Effector CD8-positive, alpha-beta T cell (primary cell): ENCODE measurements around the gene ESRP2.

Experiments
- DNase-seq: peaks from one replicate; lab custom pipeline; 2025; lab: John Stamatoyannopoulos, UW

The ESRP2 gene

GRCh38 chr16:68217506-68217905 lies 18.4 kb downstream of the ESRP2 start:
- no peak for DNase-seq

GRCh38 chr16:68216240-68216639 lies 19.7 kb downstream of the ESRP2 start:
- DNase-seq, result no peak

DNA sequence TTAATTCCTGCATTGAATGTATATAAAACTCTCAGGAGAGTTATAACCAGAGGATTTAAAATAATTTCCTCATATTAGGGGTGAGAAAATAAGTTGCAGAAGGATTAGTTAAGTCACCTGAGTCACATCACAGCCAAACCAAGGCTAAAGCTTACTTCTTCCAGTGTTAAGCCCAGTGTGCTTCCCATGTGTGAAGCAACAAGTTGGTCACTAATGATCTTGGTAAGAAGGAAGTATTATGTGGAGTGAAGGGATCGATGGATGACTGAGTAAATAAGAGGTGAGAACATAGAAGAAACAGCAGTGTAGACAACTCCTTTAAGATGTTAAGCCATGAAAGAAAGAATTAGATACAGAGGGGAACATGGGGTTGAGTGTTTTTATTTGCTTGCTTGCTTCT lies 20.6 kb downstream of the ESRP2 start:
- no peak for DNase-seq

- DNase-seq, result no peak
These were observed 21.2 kb downstream of the ESRP2 start for GRCh38 chr16:68214726-68215125.

DNA sequence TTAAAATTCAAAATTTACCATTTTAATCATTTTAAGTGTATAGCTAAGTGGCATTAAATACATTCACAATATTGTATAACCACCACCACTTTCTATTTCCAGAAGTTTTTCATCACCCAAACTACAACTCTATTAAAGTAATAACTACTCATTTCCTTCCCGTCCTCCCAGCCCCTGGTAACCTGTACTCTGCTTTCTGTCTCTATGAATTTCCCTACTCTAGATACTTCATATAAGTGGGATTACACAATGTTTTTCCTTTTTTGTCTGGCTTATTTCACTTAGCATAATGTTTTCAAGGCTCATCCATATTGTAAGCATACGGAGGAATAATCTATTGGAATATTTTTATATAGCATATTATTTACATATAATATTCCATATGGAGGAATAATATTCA lies 29.7 kb downstream of the ESRP2 start:
- DNase-seq, result no peak

DNA sequence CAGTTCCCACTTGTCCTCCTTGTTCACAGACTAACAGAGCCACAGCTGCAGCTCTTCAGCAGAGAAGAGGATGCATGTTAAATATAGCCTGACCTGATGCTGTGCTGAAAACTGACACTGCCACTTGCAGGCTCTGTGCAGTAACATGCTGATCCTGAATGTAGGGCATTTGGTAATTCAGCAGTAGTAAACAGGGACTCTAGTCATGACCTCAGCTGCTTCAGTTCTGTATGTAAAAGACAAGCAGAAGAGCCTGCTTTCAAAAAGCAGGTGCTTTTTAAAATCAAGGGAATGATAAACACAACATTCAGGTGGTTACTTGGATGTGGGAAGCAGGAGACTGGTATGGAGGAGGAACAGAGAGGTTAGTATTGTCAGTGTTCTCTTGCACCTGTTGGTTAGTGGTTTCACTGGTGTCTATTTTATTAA lies 33.8 kb downstream of the ESRP2 start:
- no peak for DNase-seq

DNA sequence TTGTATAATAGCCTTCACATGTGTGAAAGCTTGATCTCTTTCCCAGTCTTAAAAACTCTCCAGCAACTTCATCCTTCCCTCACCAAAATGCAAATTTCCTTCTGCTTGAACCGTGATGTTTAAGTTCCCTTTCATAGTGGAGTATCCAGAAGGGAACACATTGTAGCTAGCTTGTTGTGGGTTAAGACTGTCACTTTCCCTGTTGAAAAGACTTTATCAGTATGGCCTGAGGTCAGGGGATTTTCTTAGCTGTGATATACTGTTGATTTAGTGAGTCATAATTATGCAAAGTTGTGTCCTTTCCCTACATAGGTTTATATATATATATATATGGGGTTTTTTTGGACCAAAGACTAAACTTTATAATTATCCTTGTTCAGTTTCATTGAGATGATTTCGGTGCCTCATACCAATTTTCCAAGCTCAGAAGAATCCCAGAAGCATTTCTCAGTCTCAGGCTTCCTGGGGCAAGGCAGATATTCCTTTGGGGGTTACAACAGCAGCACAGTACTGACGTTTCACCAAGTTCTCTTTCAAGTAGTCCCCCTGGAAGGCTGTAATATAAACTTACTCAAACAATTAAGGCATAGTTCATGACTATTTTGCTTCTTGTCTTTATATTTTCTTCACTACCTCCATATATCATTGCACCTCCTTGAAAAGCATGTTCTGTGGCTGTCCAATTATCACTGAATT lies 35.7 kb downstream of the ESRP2 start:
- DNase-seq, result no peak

GRCh38 chr16:68197250-68197649 lies 38.7 kb downstream of the ESRP2 start:
- no peak for DNase-seq

DNA sequence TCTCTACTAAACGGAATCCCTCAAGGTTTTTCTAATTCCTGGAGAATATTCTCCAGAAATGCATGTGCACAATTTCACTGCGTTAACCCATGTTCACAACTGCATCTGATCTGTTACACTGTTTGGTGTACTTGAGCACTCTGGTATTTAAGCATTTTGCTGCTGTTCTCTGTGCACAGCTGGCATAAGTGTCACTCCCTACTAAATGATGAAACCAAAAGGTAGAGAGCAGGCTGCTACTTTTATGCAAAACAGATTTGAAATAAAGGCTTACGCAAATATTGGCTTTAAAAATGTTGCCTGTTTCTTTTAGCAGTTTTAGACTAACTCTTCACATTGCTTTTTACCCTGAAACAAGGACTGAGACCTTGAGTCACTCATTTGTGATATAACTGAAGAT lies 41.7 kb downstream of the ESRP2 start:
- DNase-seq, result no peak

- DNase-seq, result no peak
These were observed 45.0 kb downstream of the ESRP2 start for GRCh38 chr16:68190736-68191510.

- no peak for DNase-seq
These were observed 45.8 kb downstream of the ESRP2 start for GRCh38 chr16:68190081-68190480.

- no peak for DNase-seq
These were observed 47.8 kb downstream of the ESRP2 start for GRCh38 chr16:68188170-68188569.

DNA sequence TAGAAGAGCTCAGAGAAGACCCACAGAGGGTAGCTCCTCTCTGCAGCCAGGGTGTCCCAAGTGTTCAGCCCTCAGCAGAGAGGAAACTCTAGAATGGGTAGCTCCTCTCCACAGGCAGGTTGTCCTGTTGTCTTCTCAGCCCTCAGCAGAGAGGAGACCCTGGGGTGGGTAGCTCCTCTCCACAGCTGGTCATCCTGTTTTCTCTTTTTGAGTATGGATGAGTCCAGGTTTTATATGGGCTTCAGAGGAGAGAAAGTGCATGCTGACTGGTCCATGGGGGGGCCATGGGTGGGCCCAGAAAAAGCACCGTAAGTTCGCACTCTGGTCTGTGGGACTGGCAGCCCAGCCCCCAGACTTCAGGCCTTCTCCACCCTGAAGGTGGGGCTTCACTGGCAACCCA lies 48.4 kb downstream of the ESRP2 start:
- no peak for DNase-seq

DNA sequence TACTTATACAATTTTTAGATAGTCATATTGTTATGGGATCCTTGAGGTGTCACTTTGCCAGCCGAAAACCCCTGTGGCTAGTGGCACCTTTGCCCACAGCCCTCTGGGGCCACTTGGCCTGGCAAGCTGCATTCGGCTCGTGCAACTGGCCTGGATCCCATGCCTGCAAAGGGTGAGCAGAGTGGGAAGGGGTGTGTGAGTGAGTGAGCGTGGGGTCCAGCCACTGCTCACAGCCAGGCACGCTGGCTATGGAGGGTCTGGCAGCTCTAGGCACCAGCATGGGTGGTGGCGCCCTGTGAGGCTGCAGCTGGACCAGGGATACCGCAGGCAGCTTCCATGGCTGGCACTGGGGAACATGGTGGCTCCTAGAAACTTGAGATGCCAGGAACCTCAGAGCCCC lies 49.0 kb downstream of the ESRP2 start:
- DNase-seq, result no peak

DNA sequence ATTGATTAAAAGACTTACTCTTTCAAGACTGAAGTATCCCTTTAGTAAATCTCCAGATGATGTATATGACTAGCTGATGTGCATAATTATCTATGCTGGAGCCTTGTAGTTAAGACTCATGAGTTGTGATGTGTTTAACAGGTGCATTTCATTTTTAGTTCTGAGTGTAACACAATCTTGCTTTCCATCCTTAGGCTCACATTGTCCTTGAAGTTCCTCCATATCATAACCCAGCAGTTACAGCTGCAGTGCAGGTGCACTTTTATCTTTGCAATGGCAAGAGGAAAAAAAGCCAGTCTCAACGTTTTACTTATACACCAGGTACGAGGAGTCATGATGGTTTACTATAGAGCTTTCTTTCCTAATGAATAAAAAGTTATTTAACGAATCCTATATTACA lies 52.9 kb downstream of the ESRP2 start:
- no peak for DNase-seq

DNA sequence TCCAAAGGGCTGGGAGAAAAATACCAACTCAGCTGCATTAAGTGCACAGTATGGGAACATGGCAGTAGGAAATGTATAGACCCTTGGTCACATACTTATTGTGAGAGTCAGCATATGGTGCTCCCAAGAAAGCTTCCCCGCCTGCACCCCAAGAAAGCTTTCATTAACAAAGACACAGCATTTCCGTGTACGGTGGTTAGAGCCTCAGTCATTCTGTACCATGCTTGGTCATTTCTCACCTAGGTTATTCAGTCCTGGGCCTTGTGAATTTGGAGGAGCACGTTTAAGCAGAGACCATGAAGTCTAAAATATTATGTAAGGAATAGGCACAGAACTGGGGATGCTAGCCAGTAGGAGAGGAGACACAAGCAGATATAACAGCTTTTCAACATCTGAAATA lies 56.1 kb downstream of the ESRP2 start:
- no peak for DNase-seq

DNA sequence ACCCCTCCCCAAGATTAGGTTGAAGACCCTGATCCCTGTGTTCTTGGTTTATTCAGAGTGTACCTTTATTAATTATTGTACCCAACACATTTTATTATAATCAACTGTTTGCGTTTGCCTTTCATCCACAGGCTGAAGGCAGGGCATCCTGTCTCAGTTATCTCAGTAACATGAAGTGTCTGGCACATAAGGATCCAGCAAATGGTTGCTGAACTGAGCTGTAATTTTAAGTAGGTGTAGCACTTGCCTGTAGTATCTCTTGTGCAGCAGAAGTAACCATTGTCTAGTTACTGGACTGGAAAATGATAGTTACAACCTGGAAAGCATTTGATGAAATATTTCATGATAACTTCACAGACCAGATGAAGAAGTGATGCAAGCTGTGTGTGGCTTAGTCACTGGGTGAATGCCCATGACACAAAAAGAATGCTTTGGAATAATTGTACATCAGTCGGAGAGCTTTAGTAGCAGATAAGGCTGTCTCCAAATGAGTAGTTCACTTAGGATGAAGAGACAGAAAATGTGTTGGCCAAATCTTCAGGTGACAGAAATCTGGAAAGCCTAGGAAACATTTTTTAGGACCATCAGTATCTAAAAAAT lies 56.6 kb downstream of the ESRP2 start:
- no peak for DNase-seq
